Gastroesophageal sphincter (tissue), 3 donors: ENCODE measurements around the gene PIK3C2G.
"Not testable (repeated sequence)": the region's sequence is repeated elsewhere in the genome, so short reads cannot be mapped to it uniquely, and the experiment has no call there.

Experiments
- CTCF ChIP-seq, 4 experiments: fragments of 200-600 bp in 2 of 4; fragments of 450-650 bp in 2 of 4; sonication (generic) in 1 of 4; IDR thresholded peaks; one replicate each; pipeline ENCODE4 v1.5.1; 2017 to 2019; ENCODE audit warnings: antibody characterized with exemption in 4 of 4, mild to moderate bottlenecking in 2 of 4, moderate library complexity in 2 of 4
- POLR2AphosphoS5 ChIP-seq: sonication (generic); formaldehyde crosslinking; IDR thresholded peaks from one replicate; pipeline ENCODE4 v1.6.1; 2017; ENCODE audit warnings: antibody characterized with exemption

GRCh38 chr12:18500736-18501135, 239.4 kb downstream of the PIK3C2G start:
- TF ChIP-seq CTCF (IDR thresholded peaks at IDR 0.05); POLR2AphosphoS5: not testable (repeated sequence)
